RWPE2 (cell line): Measurements from ENCODE around the gene NR1I2.

Experiments
- ATAC-seq: fragments of 200-7000 bp; cut with Tn5 transposase; 3 replicates; pipeline ENCODE4 v1.9.1; 2021; ENCODE audit warnings: low read depth
- DNase-seq: peaks from one replicate; pipeline ENCODE4 v3.0.0-alpha.2; 2020; ENCODE audit warnings: low spot score
- H3K27ac ChIP-seq: fragments of 450-650 bp; 2 replicates; pipeline ENCODE4 v1.5.1; 2017; ENCODE audit warnings: mild to moderate bottlenecking; ENCODE audit not compliant: poor library complexity, severe bottlenecking
- H3K27me3 ChIP-seq: fragments of 250-450 bp; sonication (Bioruptor Pico); 2 replicates; pipeline ENCODE4 v1.5.1; 2021; ENCODE audit warnings: mild to moderate bottlenecking, moderate library complexity; ENCODE audit not compliant: insufficient read depth, poor library complexity, severe bottlenecking
- H3K36me3 ChIP-seq: fragments of 250-450 bp; sonication (Bioruptor Pico); 2 replicates; pipeline ENCODE4 v1.5.1; 2020; ENCODE audit warnings: low read depth, mild to moderate bottlenecking, moderate library complexity
- H3K4me1 ChIP-seq: fragments of 250-450 bp; sonication (Bioruptor Pico); 2 replicates; pipeline ENCODE4 v1.5.1; 2021; ENCODE audit warnings: mild to moderate bottlenecking, moderate library complexity; ENCODE audit not compliant: insufficient read depth, poor library complexity, severe bottlenecking
- H3K4me3 ChIP-seq: fragments of 250-450 bp; sonication (Bioruptor Pico); 2 replicates; pipeline ENCODE4 v1.5.1; 2021; ENCODE audit warnings: mild to moderate bottlenecking, moderate library complexity; ENCODE audit not compliant: severe bottlenecking
- H3K9me3 ChIP-seq: fragments of 250-450 bp; sonication (Bioruptor Pico); 2 replicates; pipeline ENCODE4 v1.5.1; 2021; ENCODE audit warnings: mild to moderate bottlenecking, moderate library complexity; ENCODE audit not compliant: severe bottlenecking
- CTCF ChIP-seq: fragments of 450-650 bp; IDR thresholded peaks from one replicate; pipeline ENCODE4 v1.5.1; 2017; ENCODE audit warnings: mild to moderate bottlenecking, moderate library complexity; ENCODE audit not compliant: poor library complexity, severe bottlenecking

NR1I2 gene

GRCh38 chr3:119831022-119831421, 49.1 kb downstream of the NR1I2 start:
- H3K4me3 ChIP-seq = no peak overlapping the region
- H3K27ac ChIP-seq = no peak overlapping the region
- ATAC-seq (no peak), DNase-seq (no peak)
- H3K9me3 ChIP-seq = no peaks in the 10 kb centered on the region
- H3K36me3 ChIP-seq = peaks cover 64% of the 10 kb centered on the region
- no peaks in the 10 kb centered on the region for H3K27me3 ChIP-seq
- no peaks in the 10 kb centered on the region for H3K4me1 ChIP-seq
- no peak for TF ChIP-seq CTCF

DNA sequence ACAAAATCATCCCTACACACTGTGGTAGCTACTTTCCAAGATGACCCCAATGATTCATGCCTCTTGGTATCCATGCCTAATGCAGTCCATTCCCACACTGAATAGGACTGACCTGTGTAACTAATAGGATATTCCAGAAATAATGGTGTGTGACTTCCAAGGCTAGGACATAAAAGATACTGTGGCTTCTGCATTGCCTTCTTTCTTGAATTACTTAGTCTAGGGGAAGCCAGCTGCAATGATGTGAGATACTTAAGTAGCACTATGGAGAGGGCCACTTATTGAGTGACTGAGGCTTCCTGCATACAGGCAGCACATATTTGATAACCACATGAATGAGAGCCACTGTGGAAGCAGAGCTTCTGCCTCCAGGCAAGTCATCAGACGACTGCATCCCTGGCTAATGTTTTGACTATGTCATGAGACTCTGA, 50.1 kb downstream of the NR1I2 start:
- H3K36me3 ChIP-seq = peaks cover 61% of the 10 kb centered on the region
- H3K9me3 ChIP-seq = no peaks in the 10 kb centered on the region
- H3K4me3 ChIP-seq = no peak overlapping the region
- ATAC-seq (peak; percentile 47; the same call in 2 of the 3 replicates), DNase-seq (no peak)
- no peaks in the 10 kb centered on the region for H3K4me1 ChIP-seq
- no peak overlapping the region for H3K27ac ChIP-seq
- H3K27me3 ChIP-seq = no peaks in the 10 kb centered on the region
- no peak for TF ChIP-seq CTCF

DNA sequence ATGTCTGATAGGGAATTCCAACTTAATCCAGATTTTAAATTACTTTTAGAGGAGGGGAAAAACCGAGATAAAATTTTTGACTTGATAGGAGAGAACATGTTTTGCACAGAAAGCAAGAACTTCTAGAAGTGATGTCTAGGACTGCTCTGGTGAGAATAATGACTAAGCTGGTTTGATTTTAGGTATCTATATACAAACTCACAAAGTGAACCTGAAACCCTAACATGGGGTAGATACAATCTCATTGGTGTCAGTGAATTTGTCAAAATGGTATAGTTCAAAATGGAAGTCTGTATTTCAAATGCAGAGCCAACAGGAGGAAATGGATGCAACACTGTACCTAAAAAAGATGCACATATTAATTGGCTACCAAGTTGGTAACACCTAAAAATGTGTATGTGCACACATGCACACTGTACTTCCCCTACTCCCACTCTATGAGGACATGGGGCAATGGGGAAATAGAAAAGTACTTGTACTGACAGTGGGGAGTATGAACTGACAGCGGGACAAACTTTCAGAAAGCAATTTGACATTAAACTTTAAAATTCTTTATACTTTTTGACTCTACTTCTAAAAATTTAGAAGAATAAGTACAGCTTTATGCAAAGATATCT, 53.0 kb downstream of the NR1I2 start:
- Histone ChIP-seq H3K27ac (no peak overlapping the region), H3K4me1 (no peaks in the 10 kb centered on the region), H3K4me3 (no peak overlapping the region), H3K9me3 (no peaks in the 10 kb centered on the region), H3K36me3 (peaks cover 71% of the 10 kb centered on the region), H3K27me3 (no peaks in the 10 kb centered on the region)
- no peak for DNase-seq
- ATAC-seq = no peak
- no peak for TF ChIP-seq CTCF

GRCh38 chr3:119835556-119835955, 53.7 kb downstream of the NR1I2 start:
- no peak overlapping the region for H3K4me3 ChIP-seq
- H3K36me3 ChIP-seq = peaks cover 76% of the 10 kb centered on the region
- H3K9me3 ChIP-seq = no peaks in the 10 kb centered on the region

More at GRCh38 chr3:119835556-119835955, 53.7 kb downstream of the NR1I2 start:
- ATAC-seq (no peak), DNase-seq (no peak)
- Histone ChIP-seq H3K4me1 (no peaks in the 10 kb centered on the region), H3K27me3 (no peaks in the 10 kb centered on the region), H3K27ac (no peak overlapping the region)
- TF ChIP-seq CTCF = no peak
